ENCODE data around the gene RNF26. TPM values are rescaled to one million over a fixed set of nuclear protein-coding genes. Genes with fewer than 3 reads are reported as not detected.

The RNF26 gene
- polyA plus RNA-seq, 1 of the 3 experiments (the other 2 are of a cell fraction): 31.9 TPM

GRCh38 chr11:119374632-119375336 is 40.5 kb downstream of the RNF26 start:
- POLR2A ChIA-PET: interaction anchor here (0.6 to 1.8 kb wide), 7 partner anchors 19 to 280 kb away, joined by 3 to 9 read pairs (median 7); partner anchors contain the start of gene C1QTNF5
- CTCF ChIA-PET: interaction anchor here (0.6 to 22.5 kb wide), 35 partner anchors 7 to 368 kb away, joined by 3 to 390 read pairs (median 5); partner anchors contain the start of genes C1QTNF5, CBL, DPAGT1 and MFRP
- TF ChIP-seq, protein P1, sequence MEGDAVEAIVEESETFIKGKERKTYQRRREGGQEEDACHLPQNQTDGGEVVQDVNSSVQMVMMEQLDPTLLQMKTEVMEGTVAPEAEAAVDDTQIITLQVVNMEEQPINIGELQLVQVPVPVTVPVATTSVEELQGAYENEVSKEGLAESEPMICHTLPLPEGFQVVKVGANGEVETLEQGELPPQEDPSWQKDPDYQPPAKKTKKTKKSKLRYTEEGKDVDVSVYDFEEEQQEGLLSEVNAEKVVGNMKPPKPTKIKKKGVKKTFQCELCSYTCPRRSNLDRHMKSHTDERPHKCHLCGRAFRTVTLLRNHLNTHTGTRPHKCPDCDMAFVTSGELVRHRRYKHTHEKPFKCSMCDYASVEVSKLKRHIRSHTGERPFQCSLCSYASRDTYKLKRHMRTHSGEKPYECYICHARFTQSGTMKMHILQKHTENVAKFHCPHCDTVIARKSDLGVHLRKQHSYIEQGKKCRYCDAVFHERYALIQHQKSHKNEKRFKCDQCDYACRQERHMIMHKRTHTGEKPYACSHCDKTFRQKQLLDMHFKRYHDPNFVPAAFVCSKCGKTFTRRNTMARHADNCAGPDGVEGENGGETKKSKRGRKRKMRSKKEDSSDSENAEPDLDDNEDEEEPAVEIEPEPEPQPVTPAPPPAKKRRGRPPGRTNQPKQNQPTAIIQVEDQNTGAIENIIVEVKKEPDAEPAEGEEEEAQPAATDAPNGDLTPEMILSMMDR (IDR thresholded peaks at IDR 0.05): no peak
- no peak for TF ChIP-seq RXRA (IDR thresholded peaks at IDR 0.05; ENCODE audit: borderline replicate concordance, low read depth)
- TF ChIP-seq REST (IDR thresholded peaks at IDR 0.05; ENCODE audit: low read depth, low read length): no peak
- TF ChIP-seq TCF12 (IDR thresholded peaks at IDR 0.05): peak; percentile 38; the same call in 1 of the 2 replicates
- peak; percentile 91 for TF ChIP-seq CHD2 (IDR thresholded peaks at IDR 0.05; ENCODE audit: low read length, partially characterized antibody)
- no peak for TF ChIP-seq TAF1 (IDR thresholded peaks at IDR 0.05; ENCODE audit: borderline replicate concordance, low read depth, low read length)
- no peak for TF ChIP-seq RAD21 (IDR thresholded peaks at IDR 0.05; ENCODE audit: low read length)
- no peak for TF ChIP-seq NFIC (IDR thresholded peaks at IDR 0.05; ENCODE audit: borderline replicate concordance)
- TF ChIP-seq MEF2A (IDR thresholded peaks at IDR 0.05; ENCODE audit: borderline replicate concordance, low read depth): no peak
- TF ChIP-seq RFX5 (IDR thresholded peaks at IDR 0.05; ENCODE audit: low read length): no peak
- TF ChIP-seq, protein P2, sequence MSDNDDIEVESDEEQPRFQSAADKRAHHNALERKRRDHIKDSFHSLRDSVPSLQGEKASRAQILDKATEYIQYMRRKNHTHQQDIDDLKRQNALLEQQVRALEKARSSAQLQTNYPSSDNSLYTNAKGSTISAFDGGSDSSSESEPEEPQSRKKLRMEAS (IDR thresholded peaks at IDR 0.05; ENCODE audit: low read depth): no peak
- no peak for TF ChIP-seq GABPA (IDR thresholded peaks at IDR 0.05; ENCODE audit: low read depth)
- TF ChIP-seq SIN3A (IDR thresholded peaks at IDR 0.05; ENCODE audit: borderline replicate concordance, low read depth, low read length): no peak
- no peak for TF ChIP-seq JUND (IDR thresholded peaks at IDR 0.05)
- no peak for TF ChIP-seq POLR2AphosphoS5 (IDR thresholded peaks at IDR 0.05; ENCODE audit: low read depth, low read length)
- TF ChIP-seq FOSL2 (IDR thresholded peaks at IDR 0.05; ENCODE audit: borderline replicate concordance, low read depth): no peak
- TF ChIP-seq FOXM1 (IDR thresholded peaks at IDR 0.05; ENCODE audit: low read depth): no peak
- TF ChIP-seq TEAD4 (IDR thresholded peaks at IDR 0.05; ENCODE audit: borderline replicate concordance, insufficient read depth): no peak
- TF ChIP-seq MXI1 (IDR thresholded peaks at IDR 0.05; ENCODE audit: low read depth, low read length): peak; percentile 94
- no peak for TF ChIP-seq ELF1 (IDR thresholded peaks at IDR 0.05)
- TF ChIP-seq RCOR1 (IDR thresholded peaks at IDR 0.05; ENCODE audit: low read length): peak; percentile 73
- TF ChIP-seq, protein P3, sequence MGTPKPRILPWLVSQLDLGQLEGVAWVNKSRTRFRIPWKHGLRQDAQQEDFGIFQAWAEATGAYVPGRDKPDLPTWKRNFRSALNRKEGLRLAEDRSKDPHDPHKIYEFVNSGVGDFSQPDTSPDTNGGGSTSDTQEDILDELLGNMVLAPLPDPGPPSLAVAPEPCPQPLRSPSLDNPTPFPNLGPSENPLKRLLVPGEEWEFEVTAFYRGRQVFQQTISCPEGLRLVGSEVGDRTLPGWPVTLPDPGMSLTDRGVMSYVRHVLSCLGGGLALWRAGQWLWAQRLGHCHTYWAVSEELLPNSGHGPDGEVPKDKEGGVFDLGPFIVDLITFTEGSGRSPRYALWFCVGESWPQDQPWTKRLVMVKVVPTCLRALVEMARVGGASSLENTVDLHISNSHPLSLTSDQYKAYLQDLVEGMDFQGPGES (IDR thresholded peaks at IDR 0.05; ENCODE audit: low read depth, low read length): no peak
- peak; percentile 98 for TF ChIP-seq GATA2 (CRISPR knock-in tag; IDR thresholded peaks at IDR 0.05)
- TF ChIP-seq, protein P4, sequence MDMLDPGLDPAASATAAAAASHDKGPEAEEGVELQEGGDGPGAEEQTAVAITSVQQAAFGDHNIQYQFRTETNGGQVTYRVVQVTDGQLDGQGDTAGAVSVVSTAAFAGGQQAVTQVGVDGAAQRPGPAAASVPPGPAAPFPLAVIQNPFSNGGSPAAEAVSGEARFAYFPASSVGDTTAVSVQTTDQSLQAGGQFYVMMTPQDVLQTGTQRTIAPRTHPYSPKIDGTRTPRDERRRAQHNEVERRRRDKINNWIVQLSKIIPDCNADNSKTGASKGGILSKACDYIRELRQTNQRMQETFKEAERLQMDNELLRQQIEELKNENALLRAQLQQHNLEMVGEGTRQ (IDR thresholded peaks at IDR 0.05; ENCODE audit: borderline replicate concordance, low read depth, low read length): no peak
- no peak for TF ChIP-seq USF1 (IDR thresholded peaks at IDR 0.05; ENCODE audit: borderline replicate concordance, low read depth)
- 0 out of 2 replicates have a peak, but pooled peaks have one; percentile 16 for TF ChIP-seq SMC3 (IDR thresholded peaks at IDR 0.05; ENCODE audit: low read depth, low read length)

More at GRCh38 chr11:119374632-119375336, 40.5 kb downstream of the RNF26 start:
- H3K9me2 ChIP-seq: no peaks in the 10 kb centered on the region
- H3K36me3 ChIP-seq (replicated peaks in 1 of 2; ENCODE audit: control insufficient read depth in 1 of 2, insufficient read depth in 2 of 2, low read length in 1 of 2): no peaks in the 10 kb centered on the region
- H3K9ac ChIP-seq: no peak overlapping the region
- WGBS (ENCODE audit: low lambda C conversion rate): 21% methylated on average over 5 of the region's 11 CpGs
- no peaks in the 10 kb centered on the region for H3K79me2 ChIP-seq (ENCODE audit: insufficient read depth)
- H3K4me1 ChIP-seq (ENCODE audit: control insufficient read depth in 1 of 2, insufficient read depth in 2 of 2, low read depth in 1 of 2, low read length in 1 of 2): peaks cover 4 to 87% of the 10 kb centered on the region in 2 experiments
- no peak overlapping the region for H2AFZ ChIP-seq (ENCODE audit: low read depth)
- no peaks in the 10 kb centered on the region for H3K9me3 ChIP-seq
- peak overlapping the region in 1 of 2 experiments; percentile 98; a peak in 2 of 4 replicates for H3K27ac ChIP-seq (ENCODE audit: low read depth in 2 of 2, low read length in 1 of 2)
- 0 out of 2 replicates have a peak overlapping the region, but pooled peaks have one; percentile 1 for H3K4me2 ChIP-seq
- H4K20me1 ChIP-seq (ENCODE audit: insufficient read depth): no peaks in the 10 kb centered on the region
- H3F3A ChIP-seq (replicated peaks; ENCODE audit: insufficient read depth): no peaks in the 10 kb centered on the region
- no peaks in the 10 kb centered on the region for H3K27me3 ChIP-seq (ENCODE audit: insufficient read depth)
- peak; percentile 90 for DNase-seq
- no peak overlapping the region; a peak in 1 of 4 replicates for H3K4me3 ChIP-seq (ENCODE audit: low read depth in 2 of 2, low read length in 1 of 2)
